ENCODE measurements around the gene CYFIP2.

The CYFIP2 gene

GRCh38 chr5:157265714-157266285 lies at the start of gene CYFIP2:
Gene CYFIP2 (plus strand): TSS chr5:157266123. CDS start chr5:157285362, 19,239 bp downstream.
- peak within 1 kb of the TSS; percentile 74 for H3K9ac ChIP-seq (ENCODE audit: low read depth, low read length)
- H3K4me1 ChIP-seq (ENCODE audit: insufficient read depth, low read length) = peaks cover 25% of the 10 kb centered on the region

GRCh38 chr5:157216391-157217142 lies 49.4 kb upstream of the CYFIP2 start:
- Histone ChIP-seq H3K9ac (ENCODE audit: low read depth, low read length) (no peak overlapping the region), H3K9me3 (ENCODE audit: control insufficient read depth, insufficient read depth, low read length) (no peaks in the 10 kb centered on the region), H3K4me1 (ENCODE audit: insufficient read depth, low read length) (no peaks in the 10 kb centered on the region; the same call in 1 of the 2 replicates), H3K36me3 (ENCODE audit: insufficient read depth, low read length) (no peaks in the 10 kb centered on the region)

More at GRCh38 chr5:157265714-157266285, at the start of gene CYFIP2:
- no peaks in the 10 kb centered on the region for H3K36me3 ChIP-seq (ENCODE audit: insufficient read depth, low read length)
- H3K9me3 ChIP-seq (ENCODE audit: control insufficient read depth, insufficient read depth, low read length) = no peaks in the 10 kb centered on the region

- Histone ChIP-seq H3K4me1 (ENCODE audit: insufficient read depth, low read length) (no peaks in the 10 kb centered on the region; the same call in 1 of the 2 replicates), H3K9me3 (ENCODE audit: control insufficient read depth, insufficient read depth, low read length) (no peaks in the 10 kb centered on the region), H3K9ac (ENCODE audit: low read depth, low read length) (no peak overlapping the region), H3K36me3 (ENCODE audit: insufficient read depth, low read length) (no peaks in the 10 kb centered on the region)
Measured at GRCh38 chr5:157217289-157218024, 48.5 kb upstream of the CYFIP2 start.

- no peak overlapping the region for H3K9ac ChIP-seq (ENCODE audit: low read depth, low read length)
- no peaks in the 10 kb centered on the region for H3K36me3 ChIP-seq (ENCODE audit: insufficient read depth, low read length)
- H3K9me3 ChIP-seq (ENCODE audit: control insufficient read depth, insufficient read depth, low read length) = no peaks in the 10 kb centered on the region
- H3K4me1 ChIP-seq (ENCODE audit: insufficient read depth, low read length) = no peaks in the 10 kb centered on the region; the same call in 1 of the 2 replicates
Measured at GRCh38 chr5:157219491-157220271, 46.2 kb upstream of the CYFIP2 start.

- Histone ChIP-seq H3K36me3 (ENCODE audit: insufficient read depth, low read length) (no peaks in the 10 kb centered on the region), H3K9me3 (ENCODE audit: control insufficient read depth, insufficient read depth, low read length) (no peaks in the 10 kb centered on the region), H3K9ac (ENCODE audit: low read depth, low read length) (no peak overlapping the region), H3K4me1 (ENCODE audit: insufficient read depth, low read length) (no peaks in the 10 kb centered on the region)
Measured at GRCh38 chr5:157221959-157222358, 44.0 kb upstream of the CYFIP2 start.

- Histone ChIP-seq H3K9me3 (ENCODE audit: control insufficient read depth, insufficient read depth, low read length) (no peaks in the 10 kb centered on the region), H3K4me1 (ENCODE audit: insufficient read depth, low read length) (no peaks in the 10 kb centered on the region), H3K9ac (ENCODE audit: low read depth, low read length) (no peak overlapping the region), H3K36me3 (ENCODE audit: insufficient read depth, low read length) (no peaks in the 10 kb centered on the region)
Measured at GRCh38 chr5:157222506-157223230, 43.3 kb upstream of the CYFIP2 start.

GRCh38 chr5:157225469-157226422 lies 40.2 kb upstream of the CYFIP2 start:
- H3K9me3 ChIP-seq (ENCODE audit: control insufficient read depth, insufficient read depth, low read length) = no peaks in the 10 kb centered on the region
- no peaks in the 10 kb centered on the region for H3K4me1 ChIP-seq (ENCODE audit: insufficient read depth, low read length)
- H3K36me3 ChIP-seq (ENCODE audit: insufficient read depth, low read length) = no peaks in the 10 kb centered on the region
- no peak overlapping the region for H3K9ac ChIP-seq (ENCODE audit: low read depth, low read length)

- no peaks in the 10 kb centered on the region for H3K9me3 ChIP-seq (ENCODE audit: control insufficient read depth, insufficient read depth, low read length)
- H3K9ac ChIP-seq (ENCODE audit: low read depth, low read length) = no peak overlapping the region
- no peaks in the 10 kb centered on the region for H3K36me3 ChIP-seq (ENCODE audit: insufficient read depth, low read length)
- peaks cover 9% of the 10 kb centered on the region; the same call in 1 of the 2 replicates for H3K4me1 ChIP-seq (ENCODE audit: insufficient read depth, low read length)
Measured at GRCh38 chr5:157230610-157231009, 35.3 kb upstream of the CYFIP2 start.

GRCh38 chr5:157232706-157233105 lies 33.2 kb upstream of the CYFIP2 start:
- Histone ChIP-seq H3K9me3 (ENCODE audit: control insufficient read depth, insufficient read depth, low read length) (no peaks in the 10 kb centered on the region), H3K9ac (ENCODE audit: low read depth, low read length) (no peak overlapping the region), H3K4me1 (ENCODE audit: insufficient read depth, low read length) (peaks cover 9% of the 10 kb centered on the region; the same call in 1 of the 2 replicates), H3K36me3 (ENCODE audit: insufficient read depth, low read length) (no peaks in the 10 kb centered on the region)

GRCh38 chr5:157233515-157233914 lies 32.4 kb upstream of the CYFIP2 start:
- no peaks in the 10 kb centered on the region for H3K36me3 ChIP-seq (ENCODE audit: insufficient read depth, low read length)

GRCh38 chr5:157236423-157236822 lies 29.5 kb upstream of the CYFIP2 start:
- Histone ChIP-seq H3K36me3 (ENCODE audit: insufficient read depth, low read length) (no peaks in the 10 kb centered on the region), H3K9me3 (ENCODE audit: control insufficient read depth, insufficient read depth, low read length) (peaks cover 2% of the 10 kb centered on the region; the same call in 1 of the 2 replicates), H3K9ac (ENCODE audit: low read depth, low read length) (no peak overlapping the region), H3K4me1 (ENCODE audit: insufficient read depth, low read length) (peaks cover 9% of the 10 kb centered on the region; the same call in 1 of the 2 replicates)

More at GRCh38 chr5:157233515-157233914, 32.4 kb upstream of the CYFIP2 start:
- H3K9me3 ChIP-seq (ENCODE audit: control insufficient read depth, insufficient read depth, low read length) = no peaks in the 10 kb centered on the region
- no peak overlapping the region for H3K9ac ChIP-seq (ENCODE audit: low read depth, low read length)
- peaks cover 9% of the 10 kb centered on the region; the same call in 1 of the 2 replicates for H3K4me1 ChIP-seq (ENCODE audit: insufficient read depth, low read length)

- H3K36me3 ChIP-seq (ENCODE audit: insufficient read depth, low read length) = no peaks in the 10 kb centered on the region
- no peak overlapping the region for H3K9ac ChIP-seq (ENCODE audit: low read depth, low read length)
- peaks cover 2% of the 10 kb centered on the region; the same call in 1 of the 2 replicates for H3K9me3 ChIP-seq (ENCODE audit: control insufficient read depth, insufficient read depth, low read length)
- H3K4me1 ChIP-seq (ENCODE audit: insufficient read depth, low read length) = 0 out of 2 replicates have a peak, but pooled peaks cover 5% of the 10 kb centered on the region
Measured at GRCh38 chr5:157241483-157241882, 24.4 kb upstream of the CYFIP2 start.
